ENCODE results near the gene FAM120A. TPM values are rescaled to one million over a fixed set of nuclear protein-coding genes. Genes with fewer than 3 reads are reported as not detected.

Gene FAM120A
- total RNA-seq, 1 experiment from 2014 or later, result 89.6 TPM

DNA sequence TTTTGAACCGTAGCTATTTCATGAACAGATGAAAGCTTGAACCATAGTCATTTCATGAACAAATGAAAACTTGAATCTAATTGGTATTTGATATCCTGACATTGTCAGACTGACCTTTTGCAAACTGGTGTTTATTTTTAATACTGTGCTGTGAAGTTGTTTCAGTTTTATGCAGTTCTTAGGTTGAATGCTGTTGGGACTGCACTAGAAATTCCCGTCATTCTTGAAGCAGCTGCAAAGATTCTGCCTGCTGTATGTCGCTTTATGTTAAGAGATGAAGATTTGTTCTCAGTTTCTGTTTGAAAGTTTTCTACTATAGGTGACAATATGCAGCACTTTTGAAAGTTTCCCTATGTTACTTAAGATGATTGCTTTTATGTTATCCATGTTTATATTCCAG lies 24.4 kb downstream of the FAM120A start:
- H3F3A ChIP-seq (ENCODE audit: low read length, unreplicated experiment), result no peaks in the 10 kb centered on the region
- TF ChIP-seq, protein P1, sequence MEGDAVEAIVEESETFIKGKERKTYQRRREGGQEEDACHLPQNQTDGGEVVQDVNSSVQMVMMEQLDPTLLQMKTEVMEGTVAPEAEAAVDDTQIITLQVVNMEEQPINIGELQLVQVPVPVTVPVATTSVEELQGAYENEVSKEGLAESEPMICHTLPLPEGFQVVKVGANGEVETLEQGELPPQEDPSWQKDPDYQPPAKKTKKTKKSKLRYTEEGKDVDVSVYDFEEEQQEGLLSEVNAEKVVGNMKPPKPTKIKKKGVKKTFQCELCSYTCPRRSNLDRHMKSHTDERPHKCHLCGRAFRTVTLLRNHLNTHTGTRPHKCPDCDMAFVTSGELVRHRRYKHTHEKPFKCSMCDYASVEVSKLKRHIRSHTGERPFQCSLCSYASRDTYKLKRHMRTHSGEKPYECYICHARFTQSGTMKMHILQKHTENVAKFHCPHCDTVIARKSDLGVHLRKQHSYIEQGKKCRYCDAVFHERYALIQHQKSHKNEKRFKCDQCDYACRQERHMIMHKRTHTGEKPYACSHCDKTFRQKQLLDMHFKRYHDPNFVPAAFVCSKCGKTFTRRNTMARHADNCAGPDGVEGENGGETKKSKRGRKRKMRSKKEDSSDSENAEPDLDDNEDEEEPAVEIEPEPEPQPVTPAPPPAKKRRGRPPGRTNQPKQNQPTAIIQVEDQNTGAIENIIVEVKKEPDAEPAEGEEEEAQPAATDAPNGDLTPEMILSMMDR (conservative IDR thresholded peaks at IDR 0.05; ENCODE audit: low read depth, low read length), result no peak
- TF ChIP-seq EZH2phosphoT487 (IDR thresholded peaks at IDR 0.05; ENCODE audit: borderline replicate concordance, low read length), result no peak
- TF ChIP-seq EZH2 (IDR thresholded peaks at IDR 0.05; ENCODE audit: low read length, unreplicated experiment), result no peak
- no peak overlapping the region for H3K9ac ChIP-seq (ENCODE audit: low read length)
- H3K9me2 ChIP-seq (replicated peaks; ENCODE audit: low read length), result no peaks in the 10 kb centered on the region
- peaks cover 11% of the 10 kb centered on the region for H4K20me1 ChIP-seq (ENCODE audit: low read length)
- POLR2A ChIA-PET (ENCODE audit: unreplicated experiment), result no interaction called here
- H3K9me3 ChIP-seq (ENCODE audit: low read length), result no peaks in the 10 kb centered on the region
- no peak overlapping the region for H3K4me2 ChIP-seq (ENCODE audit: low read length)
- H3K79me2 ChIP-seq (ENCODE audit: low read length), result peaks cover 88% of the 10 kb centered on the region
- H3K36me3 ChIP-seq (ENCODE audit: low read depth, low read length), result peaks cover 11% of the 10 kb centered on the region; the same call in 1 of the 2 replicates
- no peaks in the 10 kb centered on the region for H3K27me3 ChIP-seq (ENCODE audit: low read length)
- H3K4me1 ChIP-seq (ENCODE audit: insufficient read depth, low read length), result peaks cover 11% of the 10 kb centered on the region
- H3K4me3 ChIP-seq (ENCODE audit: low read length), result no peak overlapping the region
- ATAC-seq (no peak), DNase-seq (no peak)
- H3K27ac ChIP-seq (ENCODE audit: low read length), result no peak overlapping the region
- BruUV-seq (replicated peaks), result no TSS peak
- intact Hi-C loops (cut with micrococcal nuclease), result no loop called here
- no peak overlapping the region for H2AFZ ChIP-seq (ENCODE audit: low read length)
- CTCF ChIA-PET, result no interaction called here

DNA sequence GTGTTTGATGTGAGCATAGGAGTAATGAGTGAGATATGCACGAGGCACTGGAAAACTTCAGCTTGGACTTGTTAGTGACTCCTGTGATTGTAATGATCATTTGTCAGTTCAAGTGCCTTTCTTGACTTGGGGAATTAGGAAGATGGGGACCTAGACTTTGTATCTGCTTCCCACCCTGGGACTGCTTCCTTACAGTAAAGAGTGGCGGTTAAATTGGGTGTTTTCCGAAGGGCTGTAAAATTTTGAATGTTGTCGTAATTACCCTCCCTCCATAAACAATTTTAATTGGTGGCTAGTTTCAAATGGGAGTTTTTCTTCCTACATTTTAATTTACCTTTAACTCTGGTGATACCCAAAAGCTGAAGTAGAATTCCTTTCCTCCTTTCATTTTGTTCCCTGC lies 25.4 kb downstream of the FAM120A start:
- no peak for ATAC-seq
- Histone ChIP-seq H3K9me3 (ENCODE audit: low read length) (no peaks in the 10 kb centered on the region), H3K4me2 (ENCODE audit: low read length) (no peak overlapping the region), H3K79me2 (ENCODE audit: low read length) (peaks cover 88% of the 10 kb centered on the region), H3F3A (ENCODE audit: low read length, unreplicated experiment) (no peaks in the 10 kb centered on the region), H2AFZ (ENCODE audit: low read length) (no peak overlapping the region), H3K9ac (ENCODE audit: low read length) (no peak overlapping the region), H3K27ac (ENCODE audit: low read length) (no peak overlapping the region), H3K4me3 (ENCODE audit: low read length) (no peak overlapping the region), H3K9me2 (replicated peaks; ENCODE audit: low read length) (no peaks in the 10 kb centered on the region), H3K36me3 (ENCODE audit: low read depth, low read length) (peaks cover 5% of the 10 kb centered on the region; the same call in 1 of the 2 replicates), H3K4me1 (ENCODE audit: insufficient read depth, low read length) (peaks cover 11% of the 10 kb centered on the region), H4K20me1 (ENCODE audit: low read length) (peaks cover 11% of the 10 kb centered on the region), H3K27me3 (ENCODE audit: low read length) (no peaks in the 10 kb centered on the region)
- no peak for DNase-seq
- intact Hi-C loops (cut with micrococcal nuclease), result no loop called here
- no TSS peak for BruUV-seq (replicated peaks)
- ChIA-PET POLR2A (ENCODE audit: unreplicated experiment) (no interaction called here), CTCF (interaction anchor here (0.6 kb wide), 1 partner anchor 75 kb away, joined by 3 read pairs; no protein-coding TSS in a partner anchor)
- TF ChIP-seq EZH2 (IDR thresholded peaks at IDR 0.05; ENCODE audit: low read length, unreplicated experiment) (no peak), EZH2phosphoT487 (IDR thresholded peaks at IDR 0.05; ENCODE audit: borderline replicate concordance, low read length) (no peak)
- TF ChIP-seq, protein P1 (conservative IDR thresholded peaks at IDR 0.05; ENCODE audit: low read depth, low read length), result no peak

DNA sequence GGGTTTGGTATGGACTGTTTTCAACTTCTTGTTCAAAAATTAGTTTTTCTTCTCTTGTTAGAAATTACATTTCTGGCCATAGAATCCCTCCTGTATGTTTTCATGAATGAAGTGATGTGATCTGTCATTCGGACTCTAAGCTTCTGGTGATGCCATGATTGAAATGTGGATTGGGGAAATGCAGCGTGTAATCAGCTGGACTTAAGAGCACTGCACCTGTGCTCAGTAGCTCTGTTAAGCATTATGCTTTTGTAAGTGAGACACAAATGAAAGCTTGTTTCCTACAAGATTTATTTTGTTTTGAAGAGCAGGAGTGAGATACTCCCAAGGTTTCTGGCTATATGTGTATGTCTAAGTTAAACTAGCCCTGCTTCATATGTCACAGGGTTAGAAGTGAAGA lies 25.9 kb downstream of the FAM120A start:
- H2AFZ ChIP-seq (ENCODE audit: low read length), result no peak overlapping the region
- no peaks in the 10 kb centered on the region for H3K9me2 ChIP-seq (replicated peaks; ENCODE audit: low read length)
- ChIA-PET POLR2A (ENCODE audit: unreplicated experiment) (no interaction called here), CTCF (no interaction called here)
- H3F3A ChIP-seq (ENCODE audit: low read length, unreplicated experiment), result no peaks in the 10 kb centered on the region
- no peaks in the 10 kb centered on the region for H3K9me3 ChIP-seq (ENCODE audit: low read length)
- DNase-seq (no peak), ATAC-seq (no peak)
- TF ChIP-seq EZH2 (IDR thresholded peaks at IDR 0.05; ENCODE audit: low read length, unreplicated experiment), result no peak
- TF ChIP-seq EZH2phosphoT487 (IDR thresholded peaks at IDR 0.05; ENCODE audit: borderline replicate concordance, low read length), result no peak
- TF ChIP-seq, protein P1 (conservative IDR thresholded peaks at IDR 0.05; ENCODE audit: low read depth, low read length), result no peak
- H3K9ac ChIP-seq (ENCODE audit: low read length), result no peak overlapping the region
- H3K27me3 ChIP-seq (ENCODE audit: low read length), result no peaks in the 10 kb centered on the region
- intact Hi-C loops (cut with micrococcal nuclease), result no loop called here
- H4K20me1 ChIP-seq (ENCODE audit: low read length), result peaks cover 11% of the 10 kb centered on the region
- H3K79me2 ChIP-seq (ENCODE audit: low read length), result peaks cover 87% of the 10 kb centered on the region
- H3K27ac ChIP-seq (ENCODE audit: low read length), result no peak overlapping the region
- no peak overlapping the region for H3K4me2 ChIP-seq (ENCODE audit: low read length)
- H3K36me3 ChIP-seq (ENCODE audit: low read depth, low read length), result peaks cover 5% of the 10 kb centered on the region; the same call in 1 of the 2 replicates
- H3K4me3 ChIP-seq (ENCODE audit: low read length), result no peak overlapping the region
- no TSS peak for BruUV-seq (replicated peaks)
- peaks cover 11% of the 10 kb centered on the region for H3K4me1 ChIP-seq (ENCODE audit: insufficient read depth, low read length)

All from PC-3 (cell line).